Glomerular visceral epithelial cell (primary cell): ENCODE measurements around the gene COPZ2.
"Not testable (repeated sequence)": the region's sequence is repeated elsewhere in the genome, so short reads cannot be mapped to it uniquely, and the experiment has no call there.

Experiments used
- DNase-seq: peaks from one replicate; pipeline ENCODE4 v3.0.0-alpha.2; 2016; ENCODE audit errors: extremely low spot score

The COPZ2 gene

DNA sequence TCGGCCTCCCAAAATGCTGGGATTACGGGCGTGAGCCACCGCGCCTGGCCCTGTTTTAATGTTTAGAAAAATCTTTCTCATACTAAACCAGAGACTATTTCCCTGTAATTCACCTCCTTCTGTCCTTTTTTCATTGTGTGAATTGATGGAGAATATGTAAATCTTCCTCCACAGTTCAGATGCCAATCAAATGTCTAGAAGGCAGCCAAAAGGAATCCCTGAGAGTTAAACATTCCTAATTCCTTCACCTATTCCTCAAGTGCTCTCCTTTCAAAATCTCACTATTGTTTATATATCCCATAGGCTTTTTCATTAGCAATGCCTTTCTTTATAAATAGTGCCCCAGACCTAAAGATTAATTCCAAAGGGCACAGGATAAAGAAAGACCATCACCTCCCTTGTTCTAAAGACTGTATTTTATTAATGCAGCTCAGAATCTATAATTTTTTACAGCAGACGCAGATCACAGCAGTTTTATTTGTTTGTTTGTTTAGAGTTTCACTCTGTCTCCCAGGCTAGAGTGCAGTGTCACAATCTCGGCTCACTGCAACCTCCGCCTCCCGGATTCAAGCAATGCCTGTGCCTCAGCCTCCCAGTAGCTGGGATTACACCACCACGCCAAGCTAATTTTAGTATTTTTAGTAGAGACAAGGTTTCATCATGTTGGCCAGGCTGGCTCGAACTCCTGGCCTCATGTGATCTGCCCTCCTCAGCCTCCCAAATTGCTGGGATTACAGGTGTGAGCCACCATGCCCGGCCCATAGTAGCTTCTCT is 30.5 kb downstream of the COPZ2 start:
- DNase-seq = no peak

DNA sequence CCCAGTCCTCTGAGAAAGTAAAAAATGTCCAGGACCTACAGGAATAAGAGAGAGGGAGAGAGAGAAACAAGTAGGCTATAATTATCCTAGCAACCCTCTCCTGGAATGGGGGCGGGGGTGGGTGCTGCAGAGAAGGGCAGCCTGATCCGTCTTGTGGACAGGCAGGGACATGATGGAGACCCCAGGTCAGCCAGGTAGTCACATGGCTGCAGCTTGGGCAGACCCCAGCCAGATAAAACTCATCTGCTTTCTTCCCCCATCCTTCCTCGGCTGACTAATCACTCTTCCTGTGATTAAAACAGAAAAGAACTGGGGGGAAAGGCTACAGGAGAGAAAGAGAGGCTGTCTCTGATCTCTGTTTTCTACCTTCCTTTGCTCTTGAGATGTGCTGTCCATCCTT is 32.6 kb downstream of the COPZ2 start:
- no peak for DNase-seq

DNA sequence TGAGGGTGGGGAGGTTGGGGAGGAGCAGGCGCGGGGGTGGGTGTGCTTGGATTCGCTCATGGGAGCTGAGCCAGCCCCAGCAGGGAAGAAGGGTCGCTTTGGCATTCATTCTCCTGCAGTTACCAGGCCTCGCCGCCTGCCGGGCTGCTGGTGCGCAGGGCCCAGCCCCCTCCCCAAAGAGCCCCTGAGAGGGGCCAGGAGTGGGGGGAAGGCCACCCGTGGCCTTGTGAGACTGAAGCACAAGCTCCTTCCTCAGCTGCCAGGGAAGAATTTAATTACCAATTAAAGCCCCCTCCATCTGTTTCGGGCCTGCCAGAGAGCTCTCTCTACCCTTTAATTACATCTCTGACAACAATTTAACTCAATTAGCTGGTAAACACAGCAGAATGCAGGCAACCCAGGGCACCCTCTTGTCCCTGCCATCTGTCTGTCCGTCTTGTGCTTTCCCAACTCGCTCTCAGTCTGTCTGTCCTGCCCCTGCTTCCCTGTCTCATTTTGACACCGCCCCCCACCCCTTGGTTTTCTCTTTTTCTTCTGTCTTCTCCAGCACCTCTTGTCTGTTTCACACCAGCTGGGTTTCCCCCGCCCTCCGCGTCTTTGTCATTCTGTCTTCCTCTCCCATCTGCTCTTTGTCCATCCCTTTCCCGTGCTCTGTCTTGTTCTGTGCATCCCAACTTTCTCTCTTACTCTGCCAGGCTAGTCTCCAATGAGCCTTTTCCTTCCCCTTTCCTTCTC is 34.0 kb downstream of the COPZ2 start:
- DNase-seq = no peak

DNA sequence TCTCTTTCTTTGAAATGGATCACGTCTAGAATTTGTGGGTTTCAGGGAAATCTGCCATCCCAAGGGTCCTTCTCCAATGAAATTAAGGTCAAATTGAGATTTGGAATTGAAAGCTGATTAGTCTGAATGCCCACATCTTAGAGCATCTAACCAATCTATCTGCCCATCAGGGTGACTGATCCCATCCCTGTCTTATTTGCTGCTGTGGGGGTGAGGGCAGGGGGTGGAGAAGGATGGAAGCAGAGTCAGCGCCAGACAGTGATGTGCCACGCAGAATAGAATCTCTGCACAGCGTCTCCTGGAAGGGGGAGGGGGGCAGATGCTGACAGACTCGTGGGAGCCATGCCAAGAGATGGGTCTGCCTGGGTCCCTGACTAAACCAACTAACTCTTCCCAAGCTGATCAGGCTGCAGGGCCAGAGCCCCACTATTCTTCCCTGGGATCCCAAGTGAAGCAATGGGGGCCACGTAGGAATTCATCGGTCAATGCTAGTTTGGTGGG is 34.6 kb downstream of the COPZ2 start:
- DNase-seq = peak; percentile 47

DNA sequence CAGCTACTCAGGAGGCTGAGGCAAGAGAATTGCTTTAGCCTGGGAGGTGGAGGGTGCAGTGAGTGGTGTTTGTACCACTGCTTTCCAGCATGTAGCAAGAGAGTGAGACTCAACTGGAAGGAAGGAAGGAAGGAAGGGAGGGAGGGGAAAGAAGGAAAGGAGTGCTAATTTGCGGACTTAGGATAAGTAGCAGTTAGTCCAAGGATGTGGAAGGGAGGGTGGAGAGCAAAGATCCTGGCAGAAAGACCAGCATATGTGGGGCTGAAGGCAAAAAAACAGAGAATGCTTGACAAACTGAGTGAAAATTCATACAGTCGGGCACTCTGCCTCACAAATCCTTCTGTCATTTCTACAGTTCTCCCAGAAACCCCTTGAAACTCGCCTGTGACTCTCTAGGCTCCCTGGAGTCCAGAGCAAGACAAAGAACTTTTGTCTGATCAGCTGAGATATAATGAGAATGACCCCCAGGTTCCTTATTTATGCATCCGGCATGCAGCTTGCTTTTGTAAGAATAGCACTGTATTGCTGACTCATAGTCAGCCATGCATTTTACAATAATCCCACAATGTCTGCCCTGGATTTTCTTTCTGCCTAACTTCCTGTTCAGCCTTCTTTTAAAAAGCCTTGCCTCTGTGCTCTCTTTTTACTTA is 35.2 kb downstream of the COPZ2 start:
- DNase-seq = peak; percentile 82

DNA sequence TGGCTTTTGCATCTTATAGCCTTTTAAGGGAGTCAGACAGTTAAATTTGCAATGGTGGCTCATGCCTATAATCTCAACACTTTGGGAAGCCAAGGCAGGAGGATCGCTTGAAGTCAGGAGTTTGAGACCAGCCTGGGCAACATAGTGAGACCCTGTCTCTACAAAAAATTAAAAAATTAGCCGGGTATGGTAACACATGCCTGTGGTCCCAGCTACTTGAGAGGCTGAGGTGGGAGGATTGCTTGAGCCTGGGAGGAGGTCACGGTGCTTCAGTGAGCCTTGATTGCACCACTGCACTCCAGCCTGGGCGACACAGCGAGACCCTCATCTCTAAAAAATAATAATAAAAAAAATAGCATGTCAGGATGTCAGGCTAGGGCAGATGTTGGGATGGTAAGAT is 35.9 kb downstream of the COPZ2 start:
- DNase-seq = not testable (repeated sequence)

DNA sequence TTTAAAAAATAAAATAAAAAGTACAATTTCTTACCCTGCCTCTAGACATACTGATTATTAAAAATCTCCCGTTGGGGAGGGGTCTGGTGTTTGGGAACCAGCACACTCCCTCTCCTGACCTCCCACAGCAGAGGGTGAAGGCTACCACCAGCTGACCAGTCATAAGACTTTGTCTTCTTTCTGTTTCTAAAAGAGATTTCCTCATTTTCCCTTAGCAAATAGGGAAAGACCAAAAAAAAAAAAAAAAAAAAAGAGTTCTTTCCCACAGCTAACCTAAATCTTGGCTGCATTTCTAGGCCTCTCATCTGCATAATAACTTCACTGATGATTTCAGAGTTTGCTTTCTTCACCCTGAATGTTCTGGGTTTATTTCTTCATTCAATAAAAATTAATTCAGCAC is 36.4 kb downstream of the COPZ2 start:
- DNase-seq = no peak

DNA sequence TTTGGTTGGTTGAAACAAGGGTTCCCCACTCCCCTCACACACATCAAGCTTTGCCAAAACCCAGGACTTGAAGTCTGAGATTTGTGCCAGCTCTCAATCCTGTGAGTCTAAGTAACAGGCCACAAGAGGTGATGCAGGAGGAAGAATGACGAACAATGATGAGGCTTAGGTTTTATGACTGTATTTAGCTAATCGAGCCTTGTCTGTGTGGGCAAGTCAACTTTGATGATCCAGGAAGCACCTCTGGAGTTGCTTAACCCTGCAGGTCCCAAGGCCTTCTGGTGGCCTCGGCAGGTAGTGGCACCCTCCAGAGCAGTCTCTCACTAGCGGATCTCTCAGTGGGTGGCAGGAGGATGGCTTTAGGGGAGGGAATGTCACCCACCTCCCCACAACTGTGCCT is 38.0 kb downstream of the COPZ2 start:
- DNase-seq = peak; percentile 34

DNA sequence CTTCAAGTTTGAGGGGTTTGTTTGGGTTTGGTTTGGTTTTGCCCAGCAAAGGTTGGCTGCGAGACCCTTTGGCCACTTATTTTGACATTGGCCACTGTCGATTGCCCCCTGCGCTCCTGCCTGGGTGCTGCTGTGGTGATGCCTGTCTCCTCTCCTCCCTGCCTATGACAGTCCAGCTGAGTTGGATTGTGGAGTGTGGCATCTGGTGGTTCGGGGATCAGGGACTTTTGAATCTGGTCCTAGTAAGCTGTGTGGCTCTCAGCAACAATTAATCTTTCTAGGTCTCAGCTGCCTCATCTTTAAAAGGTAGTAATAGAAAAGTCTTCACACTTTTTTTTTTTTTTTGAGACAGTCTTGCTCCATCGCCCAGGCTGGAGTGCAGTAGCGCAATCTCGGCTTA is 39.6 kb downstream of the COPZ2 start:
- DNase-seq = no peak

DNA sequence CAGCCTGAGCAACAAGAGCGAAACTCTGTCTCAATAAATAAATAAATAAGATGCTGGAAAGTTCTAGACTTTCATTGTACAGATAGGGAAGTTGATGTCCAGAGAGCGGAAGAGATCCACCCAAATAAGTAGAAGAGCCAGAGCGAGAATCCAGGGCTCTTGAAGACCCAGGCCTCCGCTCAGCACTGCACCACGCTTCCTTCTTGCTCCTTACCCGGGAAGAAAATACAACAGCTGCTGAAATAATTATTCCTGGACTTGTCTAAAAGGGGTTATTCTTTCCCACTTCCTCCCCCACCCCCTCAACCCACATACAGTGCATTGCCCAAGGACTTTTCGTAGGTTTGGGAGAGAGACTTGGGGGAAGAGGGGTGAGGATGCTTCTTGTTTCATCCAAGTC is 40.0 kb downstream of the COPZ2 start:
- no peak for DNase-seq

DNA sequence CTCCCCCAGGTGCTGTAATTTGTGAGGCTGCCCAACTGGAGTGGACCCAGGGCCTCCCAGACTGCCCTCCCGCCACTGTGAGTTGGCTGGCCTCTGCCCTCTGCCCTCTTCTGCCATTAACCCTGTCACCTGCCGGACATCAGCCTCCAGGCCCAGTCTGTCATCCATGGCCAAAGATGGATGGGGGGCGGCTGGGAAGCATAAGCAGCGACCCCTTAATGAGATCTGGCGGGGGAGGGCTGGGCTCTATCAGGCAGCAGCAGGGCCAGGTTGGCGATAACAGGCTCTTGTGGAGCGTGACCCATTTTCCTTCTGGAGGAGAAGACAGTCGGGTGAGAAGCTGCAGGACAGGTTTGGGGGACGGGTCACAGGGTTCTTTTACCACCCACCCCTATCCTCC is 41.4 kb downstream of the COPZ2 start:
- DNase-seq = no peak

DNA sequence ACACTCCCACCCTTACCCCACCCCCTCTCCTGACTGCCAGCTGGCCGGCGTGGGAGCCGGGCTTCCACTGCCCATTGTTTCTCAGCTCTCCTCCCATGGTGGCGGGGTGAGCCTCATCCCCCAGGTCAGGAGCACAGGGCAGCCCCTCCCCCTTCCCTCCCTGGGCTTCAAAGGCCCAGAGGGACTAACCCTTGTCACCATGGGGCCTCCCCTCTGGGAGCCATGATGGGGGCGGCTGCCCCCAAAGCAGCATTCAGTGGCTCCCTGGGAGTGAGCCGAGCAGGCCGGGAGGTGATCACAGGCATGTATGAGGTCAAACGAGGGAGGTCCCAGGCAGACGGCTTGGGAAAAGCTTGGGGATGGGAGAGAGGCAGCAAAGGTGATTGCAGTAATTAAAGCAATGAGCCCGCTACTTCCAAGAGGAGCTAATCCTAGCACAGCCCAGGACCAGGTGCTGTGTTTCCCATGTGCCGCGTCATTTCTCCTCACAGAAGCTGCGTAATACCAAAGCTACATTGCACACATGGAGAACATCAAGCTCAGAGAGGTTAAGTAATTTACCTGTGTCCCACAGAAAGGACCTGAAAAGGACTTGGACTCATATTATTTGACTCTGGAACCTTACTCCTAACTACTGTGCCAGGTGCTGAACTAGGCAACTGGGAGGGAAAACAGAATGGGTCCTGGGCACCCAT is 42.2 kb downstream of the COPZ2 start:
- DNase-seq = no peak

DNA sequence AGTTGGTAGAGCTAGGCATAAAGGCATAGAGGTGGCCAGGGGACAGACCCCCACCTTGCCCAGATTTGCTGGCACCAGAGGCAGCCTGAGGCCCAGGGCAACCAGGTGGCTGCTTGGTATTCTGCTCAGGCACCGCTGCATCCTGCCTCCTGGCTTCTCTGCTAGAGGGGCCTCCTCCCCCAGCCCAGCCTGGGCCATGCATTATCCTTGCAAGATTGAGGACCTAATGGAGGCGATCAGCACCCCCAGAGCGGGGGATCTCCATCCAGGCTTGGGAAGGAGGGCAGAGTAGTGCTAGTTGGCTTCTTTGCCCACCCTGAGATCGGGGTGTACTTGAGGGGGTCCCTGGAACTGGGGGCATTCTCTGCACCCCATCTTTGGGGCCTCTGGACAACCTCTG is 42.9 kb downstream of the COPZ2 start:
- no peak for DNase-seq

DNA sequence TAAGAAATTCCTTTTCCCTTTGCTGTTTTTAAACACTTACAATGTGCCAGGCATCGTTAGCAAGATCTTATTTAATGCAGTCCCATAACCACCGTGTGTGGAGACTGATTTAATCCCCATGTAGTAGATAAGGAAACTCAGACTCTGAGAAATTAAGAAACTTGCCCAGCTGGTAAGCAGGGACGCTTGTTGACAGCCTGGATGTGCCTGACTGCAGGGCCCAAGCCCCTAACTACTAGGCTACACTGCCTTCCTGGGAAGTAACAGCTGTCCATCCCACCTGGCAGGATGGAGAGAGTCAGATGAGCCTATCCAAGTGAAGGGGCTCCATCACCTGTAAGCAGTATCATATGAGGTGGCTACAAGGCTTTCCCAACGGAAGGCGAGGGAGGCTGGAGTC is 43.6 kb downstream of the COPZ2 start:
- no peak for DNase-seq

DNA sequence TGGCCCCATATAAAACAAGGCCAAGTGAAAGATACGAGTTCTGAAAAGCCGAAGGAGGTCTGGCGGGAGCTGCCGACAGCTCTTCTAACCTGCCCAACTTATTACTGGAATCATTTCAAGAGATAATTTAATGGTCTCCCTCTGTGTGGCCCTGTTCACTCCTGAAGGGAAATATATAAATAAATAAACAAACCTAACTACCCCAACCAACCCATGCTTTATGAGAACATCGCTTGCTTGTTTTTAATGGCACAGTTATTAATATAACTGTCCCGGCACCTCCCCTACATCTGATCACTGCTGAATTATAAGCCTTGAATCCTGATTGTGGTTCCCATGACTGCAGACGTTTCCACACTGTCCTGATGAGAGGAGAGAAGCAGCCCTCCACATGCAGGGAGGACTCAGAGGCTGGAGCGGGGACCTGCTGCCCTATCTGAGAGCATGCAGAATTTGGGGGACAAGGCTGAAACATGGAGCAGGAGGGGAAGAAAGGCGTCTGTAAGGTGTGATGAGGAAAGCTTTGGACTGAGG is 44.5 kb downstream of the COPZ2 start:
- no peak for DNase-seq

DNA sequence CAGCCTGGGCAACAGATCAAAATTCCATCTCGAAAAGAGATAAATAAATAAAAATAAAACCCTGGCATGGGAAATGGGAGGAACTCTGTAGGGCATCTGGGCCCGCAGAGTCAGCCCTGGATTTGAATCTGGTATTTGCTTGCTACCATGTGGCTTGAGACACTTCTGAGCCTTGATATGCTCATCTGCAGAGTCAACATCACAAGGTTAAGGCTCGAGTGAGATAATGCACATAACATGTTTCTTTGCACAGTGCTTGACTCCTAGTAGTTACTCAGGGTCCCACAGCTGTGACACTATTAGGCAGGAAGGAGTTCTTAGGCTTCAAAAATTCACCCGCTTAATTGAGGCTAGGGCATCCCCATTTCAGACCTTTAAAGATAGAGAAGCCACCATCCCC is 45.4 kb downstream of the COPZ2 start:
- DNase-seq = no peak

DNA sequence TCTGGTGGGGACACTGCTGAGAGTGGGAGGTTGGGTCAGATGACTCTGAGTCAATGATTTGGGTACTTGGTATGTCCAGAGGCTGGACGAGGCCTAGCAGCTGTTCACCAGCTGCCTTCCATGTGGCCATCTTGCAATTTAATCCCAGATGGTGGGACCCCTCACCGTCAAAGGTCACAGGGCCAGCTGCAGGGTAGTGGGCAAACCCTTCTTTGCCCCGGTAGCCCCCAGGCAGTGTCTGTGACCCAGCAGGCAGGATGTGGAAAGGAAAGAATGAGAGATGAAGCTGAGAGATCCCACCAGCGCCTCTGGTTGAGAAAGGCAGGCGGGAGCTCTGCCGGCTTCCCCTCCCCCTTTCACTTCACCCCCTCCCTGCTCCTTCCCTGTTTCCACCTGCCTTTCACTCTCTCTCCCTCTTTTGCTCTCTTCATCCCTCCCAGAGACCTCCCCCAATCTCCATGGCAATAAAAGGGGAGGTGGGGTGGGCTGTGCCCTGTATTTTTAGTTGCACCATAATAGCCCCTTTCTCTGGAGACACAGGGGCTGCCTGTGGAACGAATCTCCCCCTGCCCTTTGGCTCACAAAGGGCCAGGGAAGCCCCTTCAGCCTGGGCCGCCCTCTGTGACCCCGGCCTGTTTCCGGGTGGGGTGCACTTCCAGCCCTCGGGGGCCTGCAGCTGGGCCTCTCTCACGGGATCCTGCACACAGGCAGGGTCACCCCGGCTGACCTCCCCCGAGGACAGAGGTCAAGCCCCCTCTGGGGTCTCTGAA is 46.5 kb downstream of the COPZ2 start:
- DNase-seq = no peak

DNA sequence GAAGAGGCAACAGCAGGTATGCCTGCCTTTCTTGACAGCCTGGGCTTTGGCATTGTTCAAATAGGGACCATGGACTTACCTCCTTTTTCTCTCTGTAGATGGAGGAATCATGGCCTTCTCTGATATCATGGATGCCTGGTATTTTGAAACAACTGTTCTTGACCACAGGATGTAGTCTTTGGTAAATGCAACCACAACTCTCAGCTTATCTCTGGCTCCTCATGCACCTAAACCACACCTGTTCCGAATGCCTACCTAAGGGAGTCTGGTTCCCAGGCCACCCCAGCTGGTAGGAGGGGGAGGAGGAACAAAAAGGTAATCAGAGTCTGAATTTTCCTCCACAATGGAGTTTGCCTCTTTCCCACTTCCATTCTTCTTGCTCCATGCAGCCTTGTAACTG is 47.9 kb downstream of the COPZ2 start:
- no peak for DNase-seq

DNA sequence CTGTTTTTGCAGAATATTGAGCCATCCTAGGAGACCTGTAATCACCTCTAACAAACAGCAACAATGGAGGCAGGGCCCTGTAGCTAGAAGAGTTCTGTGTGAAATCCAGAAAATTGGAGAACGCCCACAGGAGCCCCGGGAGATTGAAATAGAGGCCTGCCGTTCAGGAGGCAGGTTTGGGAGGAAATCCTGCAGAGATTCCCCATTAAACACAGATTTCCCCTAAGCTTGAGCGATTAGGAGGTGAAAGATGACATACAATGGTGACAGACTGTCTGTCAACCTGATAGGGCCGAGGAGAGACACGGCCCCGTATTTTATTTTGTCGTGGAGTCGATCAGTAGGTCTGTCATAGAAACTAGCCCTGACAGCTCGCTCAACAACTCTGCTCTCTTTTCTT is 48.4 kb downstream of the COPZ2 start:
- DNase-seq = no peak

DNA sequence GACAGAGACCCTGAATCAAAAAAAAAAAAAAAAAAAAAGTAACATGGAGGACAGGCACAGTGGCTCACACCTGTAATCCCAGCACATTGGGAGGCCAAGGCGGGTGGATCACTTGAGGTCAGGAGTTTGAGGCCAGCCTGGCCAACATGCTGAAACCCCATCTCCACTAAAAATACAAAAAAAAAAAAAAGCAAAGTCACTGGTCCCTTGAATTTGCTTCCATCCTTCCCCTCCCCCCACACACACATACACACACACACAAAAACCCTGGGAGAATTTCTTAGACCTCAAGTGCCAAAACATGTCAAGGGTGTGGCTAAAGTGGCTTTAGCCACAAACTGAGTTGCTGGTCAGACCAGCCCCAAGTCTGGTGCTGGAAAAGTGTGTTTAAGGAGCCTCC is 49.2 kb downstream of the COPZ2 start:
- DNase-seq = not testable (repeated sequence)

DNA sequence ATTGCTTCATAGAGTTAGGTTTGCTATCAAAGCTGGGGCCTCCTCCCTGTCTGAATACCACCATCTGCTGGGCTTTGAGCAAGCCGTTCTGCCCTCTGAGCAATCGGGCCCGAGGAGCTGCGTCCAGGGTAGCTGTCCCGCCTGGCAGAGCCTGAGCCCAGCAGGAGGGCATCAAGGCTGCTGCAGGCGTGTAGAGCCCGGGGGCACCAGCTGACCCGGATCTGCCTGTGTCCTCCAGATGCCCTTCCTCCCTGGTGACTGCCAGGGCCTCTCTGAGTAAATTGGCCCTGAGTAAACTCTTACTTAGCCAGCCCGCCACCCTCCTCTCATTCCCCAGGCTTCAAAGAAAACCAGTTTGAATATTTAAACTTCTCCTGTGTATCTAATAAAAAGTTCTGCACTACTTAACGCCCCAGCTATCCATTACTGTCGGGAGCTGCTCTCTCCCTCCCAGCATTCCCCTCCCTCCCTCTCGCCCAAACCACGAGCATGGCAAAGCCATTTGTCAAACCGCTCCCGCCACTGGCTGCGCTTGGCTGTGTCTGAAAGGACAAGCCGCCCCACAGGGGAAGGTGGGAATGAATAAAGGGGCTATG is 50.3 kb downstream of the COPZ2 start:
- DNase-seq = no peak
